ENCODE data around the gene HEATR1.

GRCh38 chr1:236534151-236534651 is 70.1 kb downstream of the HEATR1 start:
- TF ChIP-seq, protein P1, sequence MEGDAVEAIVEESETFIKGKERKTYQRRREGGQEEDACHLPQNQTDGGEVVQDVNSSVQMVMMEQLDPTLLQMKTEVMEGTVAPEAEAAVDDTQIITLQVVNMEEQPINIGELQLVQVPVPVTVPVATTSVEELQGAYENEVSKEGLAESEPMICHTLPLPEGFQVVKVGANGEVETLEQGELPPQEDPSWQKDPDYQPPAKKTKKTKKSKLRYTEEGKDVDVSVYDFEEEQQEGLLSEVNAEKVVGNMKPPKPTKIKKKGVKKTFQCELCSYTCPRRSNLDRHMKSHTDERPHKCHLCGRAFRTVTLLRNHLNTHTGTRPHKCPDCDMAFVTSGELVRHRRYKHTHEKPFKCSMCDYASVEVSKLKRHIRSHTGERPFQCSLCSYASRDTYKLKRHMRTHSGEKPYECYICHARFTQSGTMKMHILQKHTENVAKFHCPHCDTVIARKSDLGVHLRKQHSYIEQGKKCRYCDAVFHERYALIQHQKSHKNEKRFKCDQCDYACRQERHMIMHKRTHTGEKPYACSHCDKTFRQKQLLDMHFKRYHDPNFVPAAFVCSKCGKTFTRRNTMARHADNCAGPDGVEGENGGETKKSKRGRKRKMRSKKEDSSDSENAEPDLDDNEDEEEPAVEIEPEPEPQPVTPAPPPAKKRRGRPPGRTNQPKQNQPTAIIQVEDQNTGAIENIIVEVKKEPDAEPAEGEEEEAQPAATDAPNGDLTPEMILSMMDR (IDR thresholded peaks at IDR 0.05; ENCODE audit: low read depth, low read length, poor library complexity, severe bottlenecking), result no peak
- TF ChIP-seq EZH2phosphoT487 (IDR thresholded peaks at IDR 0.05; ENCODE audit: borderline replicate concordance, low read length), result no peak
